H1 (cell line): ENCODE measurements around the gene SPRED1. TPM values are rescaled to one million over a fixed set of nuclear protein-coding genes. Genes with fewer than 3 reads are reported as not detected.

ENCODE experiments used
- CTCF ChIA-PET: fragments of 300-600 bp; sonication (Branson Sonifier 250); formaldehyde crosslinking; loops from one replicate; lab custom pipeline; 2021; ENCODE audit not compliant: partially characterized antibody; lab: Charles Lee
- POLR2A ChIA-PET: fragments of 300-600 bp; sonication (Branson Sonifier 250); formaldehyde crosslinking; loops from one replicate; lab custom pipeline; 2021; ENCODE audit warnings: inconsistent platforms; ENCODE audit not compliant: partially characterized antibody; lab: Charles Lee
- DNase-seq, 2 experiments: peaks; one replicate each; pipeline versions ENCODE4 v3.0.0 to v3.0.0-alpha.2; 2010 to 2022; ENCODE audit warnings: low spot score in 2 of 2, low read depth in 1 of 2, mixed read lengths in 1 of 2
- FAIRE-seq: peaks from 2 replicates; lab custom pipeline; 2011; peaks lifted over from hg19 to GRCh38; lab: Jason Lieb, UNC
- H2AFZ ChIP-seq: 2 replicates; pipeline ENCODE4 v1.8.1; 2012; ENCODE audit warnings: low read length, inconsistent platforms
- H2AK5ac ChIP-seq: 2 replicates; pipeline ENCODE4 v1.6.1; 2013; ENCODE audit warnings: low read depth, low read length
- H2BK120ac ChIP-seq: replicated peaks from 2 replicates; pipeline ENCODE3; 2013; ENCODE audit warnings: low read depth, low read length, inconsistent platforms
- H2BK12ac ChIP-seq: 2 replicates; pipeline ENCODE4 v1.6.1; 2013; ENCODE audit warnings: low read depth, low read length
- H2BK15ac ChIP-seq: 2 replicates; pipeline ENCODE4 v1.6.1; 2013; ENCODE audit warnings: low read length
- H2BK20ac ChIP-seq: 2 replicates; pipeline ENCODE4 v1.6.1; 2013; ENCODE audit warnings: low read length
- H2BK5ac ChIP-seq: 2 replicates; pipeline ENCODE4 v1.6.1; 2013; ENCODE audit warnings: low read depth, low read length
- H3K14ac ChIP-seq: 2 replicates; pipeline ENCODE4 v1.6.1; 2013; ENCODE audit warnings: inconsistent platforms; ENCODE audit not compliant: insufficient read length
- H3K18ac ChIP-seq: 2 replicates; pipeline ENCODE4 v1.6.1; 2013; ENCODE audit warnings: low read length; ENCODE audit errors: extremely low read depth
- H3K23ac ChIP-seq: 2 replicates; pipeline ENCODE4 v1.6.1; 2013; ENCODE audit warnings: inconsistent platforms; ENCODE audit not compliant: insufficient read length
- H3K23me2 ChIP-seq: 2 replicates; pipeline ENCODE4 v1.6.1; 2013; ENCODE audit warnings: low read depth, low read length
- H3K27ac ChIP-seq: 2 replicates; pipeline ENCODE4 v1.6.1; 2011; ENCODE audit warnings: low read depth, low read length, inconsistent platforms
- H3K27me3 ChIP-seq, 4 experiments: replicated peaks in 1 of 4; 1 replicate in 1 of 4; 2 replicates in 3 of 4; pipeline versions ENCODE4 v1.6.1 to v1.8.1; 2011 to 2013; ENCODE audit warnings: low read length in 3 of 4, mild to moderate bottlenecking in 3 of 4, inconsistent platforms in 2 of 4, mixed read lengths in 2 of 4, moderate library complexity in 1 of 4; ENCODE audit not compliant: control insufficient read depth in 3 of 4, insufficient read depth in 3 of 4; ENCODE audit errors: extremely low read depth in 1 of 4
- H3K36me3 ChIP-seq, 4 experiments: 2 replicates each; pipeline versions ENCODE4 v1.6.1 to v1.8.1; 2011 to 2013; ENCODE audit warnings: mild to moderate bottlenecking in 4 of 4, low read length in 3 of 4, moderate library complexity in 2 of 4, control low read depth in 1 of 4, inconsistent platforms in 1 of 4; ENCODE audit not compliant: insufficient read depth in 4 of 4, control insufficient read depth in 2 of 4
- H3K4ac ChIP-seq: replicated peaks from 2 replicates; pipeline ENCODE3; 2013; ENCODE audit warnings: low read length, low read depth, mixed read lengths, inconsistent platforms; ENCODE audit not compliant: insufficient read length
- H3K4me1 ChIP-seq, 4 experiments: replicated peaks in 1 of 4; 1 replicate in 1 of 4; 2 replicates in 3 of 4; pipeline versions ENCODE4 v1.6.1 to v1.8.1; 2011 to 2013; ENCODE audit warnings: low read length in 3 of 4, inconsistent platforms in 2 of 4, mixed read lengths in 1 of 4; ENCODE audit not compliant: insufficient read depth in 4 of 4, control insufficient read depth in 3 of 4
- H3K4me2 ChIP-seq, 2 experiments: 2 replicates each; pipeline versions ENCODE4 v1.6.1 to v1.8.1; 2011 to 2013; ENCODE audit warnings: low read depth in 2 of 2, low read length in 2 of 2, control low read depth in 1 of 2, inconsistent platforms in 1 of 2, mild to moderate bottlenecking in 1 of 2; ENCODE audit not compliant: insufficient read depth in 1 of 2
- H3K4me3 ChIP-seq, 4 experiments: fragments of 200-600, 300-600 bp in 1 of 4; sonication (generic), shearing (Covaris generic), sonication (Bioruptor Twin) in 1 of 4; 2 replicates each; pipeline versions ENCODE4 v1.5.1 to v1.8.1; 2011 to 2016; ENCODE audit warnings: low read length in 4 of 4, low read depth in 3 of 4, control low read depth in 2 of 4, inconsistent platforms in 2 of 4, mild to moderate bottlenecking in 2 of 4, mixed read lengths in 1 of 4, moderate library complexity in 1 of 4; ENCODE audit not compliant: insufficient read depth in 2 of 4; ENCODE audit errors: extremely low read depth in 1 of 4
- H3K56ac ChIP-seq: replicated peaks from 2 replicates; pipeline ENCODE3; 2013; ENCODE audit warnings: low read depth, mild to moderate bottlenecking, mixed read lengths, low read length, inconsistent platforms; ENCODE audit not compliant: insufficient read length
- H3K79me1 ChIP-seq: 2 replicates; pipeline ENCODE4 v1.6.1; 2013; ENCODE audit warnings: low read depth, low read length, control low read depth
- H3K79me2 ChIP-seq, 2 experiments: 2 replicates each; pipeline versions ENCODE4 v1.6.1 to v1.8.1; 2012 to 2013; ENCODE audit warnings: low read length in 2 of 2, mild to moderate bottlenecking in 2 of 2, inconsistent platforms in 1 of 2; ENCODE audit not compliant: insufficient read depth in 2 of 2, control insufficient read depth in 1 of 2
- H3K9ac ChIP-seq, 4 experiments: replicated peaks in 1 of 4; 1 replicate in 1 of 4; 2 replicates in 3 of 4; pipeline versions ENCODE4 v1.6.1 to v1.8.1; 2011 to 2013; ENCODE audit warnings: low read depth in 3 of 4, low read length in 3 of 4, control low read depth in 2 of 4, mild to moderate bottlenecking in 2 of 4, moderate library complexity in 2 of 4, inconsistent platforms in 1 of 4; ENCODE audit errors: extremely low read depth in 1 of 4
- H3K9me3 ChIP-seq, 2 experiments: 2 replicates each; pipeline versions ENCODE4 v1.6.1 to v1.8.1; 2012 to 2013; ENCODE audit warnings: mild to moderate bottlenecking in 2 of 2, moderate library complexity in 2 of 2, control low read depth in 1 of 2, inconsistent platforms in 1 of 2, low read depth in 1 of 2, low read length in 1 of 2, mixed read lengths in 1 of 2; ENCODE audit not compliant: insufficient read depth in 2 of 2
- H4K20me1 ChIP-seq, 2 experiments: replicated peaks in 1 of 2; 2 replicates each; pipeline versions ENCODE3 to v1.8.1; 2011 to 2013; ENCODE audit warnings: inconsistent platforms in 2 of 2, low read length in 2 of 2, mild to moderate bottlenecking in 1 of 2; ENCODE audit not compliant: insufficient read depth in 2 of 2, control insufficient read depth in 1 of 2
- H4K5ac ChIP-seq: 2 replicates; pipeline ENCODE4 v1.6.1; 2013; ENCODE audit warnings: low read length, low read depth, mixed read lengths, inconsistent platforms; ENCODE audit not compliant: insufficient read length
- H4K8ac ChIP-seq: 2 replicates; pipeline ENCODE4 v1.8.0; 2013; ENCODE audit warnings: mild to moderate bottlenecking, moderate library complexity, low read length, inconsistent platforms; ENCODE audit not compliant: insufficient read depth; ENCODE audit errors: extremely low read depth
- H4K91ac ChIP-seq: replicated peaks from 2 replicates; pipeline ENCODE3; 2013; ENCODE audit warnings: low read length, mixed read lengths, inconsistent platforms; ENCODE audit not compliant: insufficient read length
- ATF3 ChIP-seq: IDR thresholded peaks from 2 replicates; pipeline ENCODE4 v1.6.1; 2011; ENCODE audit warnings: low read depth, mild to moderate bottlenecking, low read length; ENCODE audit not compliant: insufficient read depth
- BCL11A ChIP-seq, 2 experiments: IDR thresholded peaks; one replicate each; pipeline ENCODE4 v1.6.1; 2011; ENCODE audit warnings: low read depth in 2 of 2, low read length in 2 of 2, mild to moderate bottlenecking in 2 of 2
- CHD1 ChIP-seq: IDR thresholded peaks from 2 replicates; pipeline ENCODE4 v1.6.1; 2012; ENCODE audit warnings: low read depth, low read length, improper control_type of control experiment
- CTBP2 ChIP-seq: IDR thresholded peaks from 2 replicates; pipeline ENCODE4 v1.7.0; 2011; ENCODE audit warnings: borderline replicate concordance, mild to moderate bottlenecking, moderate library complexity, mixed read lengths, low read length; ENCODE audit not compliant: insufficient read depth, insufficient read length
- TCF12 ChIP-seq: IDR thresholded peaks from 2 replicates; pipeline ENCODE4 v1.6.1; 2011; ENCODE audit warnings: low read depth, mild to moderate bottlenecking, low read length
- ZNF274 ChIP-seq: IDR thresholded peaks from 2 replicates; pipeline ENCODE4 v1.7.0; 2012; ENCODE audit warnings: low read length, borderline replicate concordance; ENCODE audit errors: extremely low read depth
- WGBS, 2 experiments: shearing (Covaris generic) in 1 of 2; methylation state at CpG; one replicate each; pipeline versions ENCODE4 v1.1.6 to v1.1.7; 2013 to 2015; ENCODE audit warnings: low lambda C conversion rate in 2 of 2, mixed read lengths in 2 of 2, inconsistent platforms in 1 of 2, low coverage in 1 of 2, missing lambda C conversion rate in 1 of 2; ENCODE audit not compliant: insufficient replicate concordance in 2 of 2, insufficient coverage in 1 of 2, insufficient read length in 1 of 2; ENCODE audit errors: extremely low coverage in 1 of 2, missing lambda C conversion rate in 1 of 2; 5-methylcytosine and 5-hydroxymethylcytosine counted together
- polyA plus RNA-seq, 7 experiments: library from polyadenylated mRNA; depleted of rRNA in 3 of 7; stranded (reverse) in 5 of 7; unstranded in 2 of 7; fragments of >200 nt in 5 of 7; fragments of 200-250 nt in 2 of 7; gene quantifications; 1 replicate in 5 of 7; 2 replicates in 1 of 7; 4 replicates in 1 of 7; pipeline versions ENCODE4 v1.2.1 to v1.2.3, GENCODE V29; 2011 to 2013; ENCODE audit warnings: missing spikeins in 2 of 7, mixed read lengths in 2 of 7
- total RNA-seq: library from RNA; stranded (reverse); fragmentation: NEBNext Ultra II Directional; extraction: Animal tissue kit (Norgen Biotek cat#: 25700); gene quantifications from 2 replicates; pipeline ENCODE4 v1.2.1, GENCODE V29; 2021

SPRED1 gene
- total and polyA plus RNA-seq, 2 of the 8 experiments (the other 6 are each of a cell fraction or from before 2014, with no cell fraction given), result 5.5 to 30.3 TPM

GRCh38 chr15:38398134-38398533 lies 145.5 kb downstream of the SPRED1 start:
- no peak overlapping the region for H4K91ac ChIP-seq
- no peak overlapping the region for H3K27ac ChIP-seq
- H3K18ac ChIP-seq, result no peak overlapping the region
- no peak overlapping the region for H3K56ac ChIP-seq
- H3K79me1 ChIP-seq, result no peaks in the 10 kb centered on the region
- 89% methylated on average over 2 of the region's 2 CpGs; no CpG with 5 or more reads in 1 of the 2 experiments for WGBS, 2 experiments
- no peak overlapping the region for H4K5ac ChIP-seq
- no peak overlapping the region for H4K8ac ChIP-seq
- H3K79me2 ChIP-seq, result no peaks in the 10 kb centered on the region
- H3K9ac ChIP-seq, result no peak overlapping the region
- no peaks in the 10 kb centered on the region for H3K23me2 ChIP-seq
- no peak overlapping the region for H3K4me2 ChIP-seq
- H2BK5ac ChIP-seq, result no peak overlapping the region
- FAIRE-seq (no peak), DNase-seq (no peak)
- H2BK12ac ChIP-seq, result no peak overlapping the region
- no peak overlapping the region for H3K14ac ChIP-seq
- H3K4me3 ChIP-seq, result no peak overlapping the region
- no peaks in the 10 kb centered on the region for H3K36me3 ChIP-seq
- H3K27me3 ChIP-seq, result no peaks in the 10 kb centered on the region
- no peak overlapping the region for H2BK20ac ChIP-seq
- no peaks in the 10 kb centered on the region for H3K9me3 ChIP-seq
- POLR2A ChIA-PET, result no interaction called here
- H3K23ac ChIP-seq, result no peak overlapping the region
- TF ChIP-seq ZNF274 (no peak), ATF3 (no peak), CTBP2 (no peak), BCL11A (IDR thresholded peaks at IDR 0.05; ENCODE audit: low read depth in 2 of 2, low read length in 2 of 2) (no peak), TCF12 (no peak), CHD1 (no peak)
- no peaks in the 10 kb centered on the region for H4K20me1 ChIP-seq
- H3K4me1 ChIP-seq, result no peaks in the 10 kb centered on the region
- no peak overlapping the region for H2AK5ac ChIP-seq
- no peak overlapping the region for H2BK15ac ChIP-seq
- H3K4ac ChIP-seq, result no peak overlapping the region
- no peak overlapping the region for H2AFZ ChIP-seq
- CTCF ChIA-PET, result interaction anchor here (0.9 to 1.9 kb wide), 4 partner anchors 8 to 404 kb away, joined by 3 to 11 read pairs (median 6); no protein-coding TSS in a partner anchor
- no peak overlapping the region for H2BK120ac ChIP-seq
